Mesodermal cell (in vitro differentiated cells): ENCODE measurements around the gene SLC26A11.

Source experiments
- H3K27ac ChIP-seq: 2 replicates; pipeline ENCODE4 v1.7.0; 2013; ENCODE audit warnings: mild to moderate bottlenecking, low read depth, low read length, moderate library complexity; ENCODE audit not compliant: severe bottlenecking
- H3K36me3 ChIP-seq: 2 replicates; pipeline ENCODE4 v1.7.1; 2013; ENCODE audit warnings: mild to moderate bottlenecking, low read length, moderate library complexity; ENCODE audit not compliant: control insufficient read depth, insufficient read depth
- H3K4me1 ChIP-seq: one replicate; pipeline ENCODE4 v1.7.1; 2013; ENCODE audit warnings: mild to moderate bottlenecking, low read length; ENCODE audit not compliant: insufficient read depth, control insufficient read depth, poor library complexity, severe bottlenecking
- H3K4me3 ChIP-seq: 2 replicates; pipeline ENCODE4 v1.7.0; 2013; ENCODE audit warnings: low read length, control low read depth, mild to moderate bottlenecking; ENCODE audit not compliant: insufficient read depth, poor library complexity, severe bottlenecking; ENCODE audit errors: extremely low read depth
- H3K9me3 ChIP-seq: 2 replicates; pipeline ENCODE4 v1.7.1; 2013; ENCODE audit warnings: mild to moderate bottlenecking, low read length, moderate library complexity; ENCODE audit not compliant: control insufficient read depth
- WGBS, 2 experiments: methylation state at CpG; one replicate each; pipeline ENCODE4 v1.1.5; 2013; ENCODE audit warnings: missing lambda C conversion rate in 2 of 2; ENCODE audit not compliant: insufficient coverage in 2 of 2; 5-methylcytosine and 5-hydroxymethylcytosine counted together

The SLC26A11 gene

DNA sequence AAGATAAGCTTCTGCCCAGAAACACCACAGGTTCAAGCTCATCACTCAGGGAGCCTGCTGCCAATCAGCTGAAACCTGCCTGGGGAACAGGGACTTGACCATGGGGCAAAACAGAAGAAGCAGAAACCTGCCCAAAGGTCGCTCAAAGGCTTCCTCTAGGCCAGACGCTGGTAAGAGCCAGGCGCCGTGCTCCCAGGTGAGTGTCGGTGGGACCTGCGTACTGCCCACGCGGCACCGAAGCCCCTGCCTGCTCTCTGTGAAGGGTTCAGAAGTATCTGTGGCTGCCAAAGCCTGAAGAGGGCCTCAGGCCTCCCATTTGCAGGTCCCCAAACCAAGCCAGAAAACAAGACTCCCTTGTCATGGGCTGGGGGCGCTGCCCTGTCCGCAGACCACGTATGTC lies 10.5 kb upstream of the SLC26A11 start:
- WGBS, 2 experiments, result 86 to 94% methylated on average over 12 of the region's 12 CpGs
- Histone ChIP-seq H3K36me3 (peaks cover 53% of the 10 kb centered on the region), H3K4me3 (no peak overlapping the region), H3K27ac (no peak overlapping the region), H3K9me3 (no peaks in the 10 kb centered on the region), H3K4me1 (no peaks in the 10 kb centered on the region)

DNA sequence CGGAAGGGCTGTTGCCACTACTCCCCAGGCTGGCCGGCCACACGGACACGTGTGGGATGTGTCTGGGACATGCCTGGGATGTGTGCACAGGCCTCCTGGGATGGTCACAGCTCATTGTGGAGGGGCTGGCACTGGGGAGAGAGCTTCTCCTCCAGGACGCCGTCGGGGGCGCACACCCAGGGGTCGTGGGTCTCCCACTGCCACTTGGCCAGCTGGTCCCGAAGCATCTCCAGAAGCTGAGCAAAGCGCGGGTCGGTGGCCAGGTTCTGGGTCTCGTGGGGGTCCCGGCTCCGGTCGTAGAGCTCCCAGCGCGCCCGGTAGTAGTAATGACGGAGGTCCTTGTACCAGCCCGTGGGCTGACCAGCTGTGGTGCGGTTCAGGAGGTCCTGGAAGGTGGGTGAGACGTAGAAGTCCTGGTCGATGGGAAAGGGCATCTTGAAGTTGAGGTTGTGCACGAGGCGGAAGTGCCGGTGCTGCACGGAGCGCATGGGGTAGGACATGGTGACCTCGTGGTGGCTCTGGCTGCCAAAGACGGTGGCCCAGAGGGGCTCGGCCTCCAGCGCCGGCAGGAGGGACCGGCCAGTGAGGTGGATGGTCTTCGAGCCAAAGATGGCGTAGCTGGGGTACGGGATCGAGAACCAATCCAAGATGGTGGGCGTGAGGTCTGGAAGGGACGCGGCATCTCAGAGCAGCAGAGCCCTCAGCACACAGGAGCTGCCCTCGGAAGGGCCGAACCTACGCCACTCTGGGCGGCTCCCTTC lies 9.7 kb upstream of the SLC26A11 start:
- WGBS, 2 experiments, result 96% methylated on average over 41 to 47 of the region's 47 CpGs
- H3K27ac ChIP-seq, result no peak overlapping the region
- H3K36me3 ChIP-seq, result peaks cover 60% of the 10 kb centered on the region
- H3K9me3 ChIP-seq, result no peaks in the 10 kb centered on the region
- no peak overlapping the region for H3K4me3 ChIP-seq
- no peaks in the 10 kb centered on the region for H3K4me1 ChIP-seq

DNA sequence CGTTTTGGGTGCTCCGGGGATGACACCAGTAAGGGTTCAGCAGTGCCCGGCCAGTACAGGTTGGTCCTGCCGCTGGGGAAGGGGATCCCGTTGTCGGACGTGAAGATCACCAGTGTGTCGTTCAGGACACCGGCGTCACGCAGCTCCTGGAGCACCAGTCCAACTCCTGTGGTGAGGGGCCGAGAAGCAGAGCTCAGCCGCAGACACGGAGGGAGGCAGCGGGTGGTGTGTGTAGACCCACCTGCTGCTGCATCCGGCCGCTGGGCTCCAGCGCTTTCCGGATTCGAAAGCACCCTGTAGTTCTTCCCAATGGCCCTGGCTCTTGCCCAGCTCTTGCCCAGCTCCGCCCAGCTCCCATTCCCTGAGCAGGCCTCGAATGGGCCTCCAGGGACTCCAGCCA lies 8.1 kb upstream of the SLC26A11 start:
- no peak overlapping the region for H3K27ac ChIP-seq
- peaks cover 70% of the 10 kb centered on the region for H3K36me3 ChIP-seq
- 95 to 97% methylated on average over 17 to 22 of the region's 22 CpGs for WGBS, 2 experiments
- no peaks in the 10 kb centered on the region for H3K4me1 ChIP-seq
- no peak overlapping the region for H3K4me3 ChIP-seq
- no peaks in the 10 kb centered on the region for H3K9me3 ChIP-seq

DNA sequence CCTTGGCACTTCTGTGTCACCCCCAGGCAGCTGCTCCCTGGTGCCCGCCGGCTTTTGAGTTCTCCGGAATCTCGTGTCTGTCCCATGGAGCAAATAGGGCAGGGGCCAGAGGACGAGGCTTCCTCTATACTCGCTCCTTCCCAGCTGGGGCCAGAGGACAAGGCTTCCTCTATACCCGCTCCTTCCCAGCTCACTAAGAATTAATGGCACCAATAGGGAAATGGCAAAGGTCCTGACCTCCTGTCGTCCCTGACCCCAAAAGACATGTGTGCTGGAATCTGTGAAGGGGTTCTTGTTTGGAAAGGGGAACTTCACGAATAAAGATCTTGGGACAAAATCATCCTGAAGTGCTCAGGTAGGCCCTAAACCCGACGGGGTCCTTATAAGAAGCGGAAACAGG lies 7.7 kb upstream of the SLC26A11 start:
- Histone ChIP-seq H3K4me3 (no peak overlapping the region), H3K4me1 (no peaks in the 10 kb centered on the region), H3K9me3 (no peaks in the 10 kb centered on the region), H3K36me3 (peaks cover 72% of the 10 kb centered on the region), H3K27ac (no peak overlapping the region)
- 96 to 97% methylated on average over 11 of the region's 12 CpGs for WGBS, 2 experiments

GRCh38 chr17:80212962-80213642 lies 7.1 kb upstream of the SLC26A11 start:
- no peak overlapping the region for H3K27ac ChIP-seq
- H3K4me1 ChIP-seq, result no peaks in the 10 kb centered on the region
- H3K4me3 ChIP-seq, result no peak overlapping the region
- 95 to 97% methylated on average over 12 to 16 of the region's 19 CpGs for WGBS, 2 experiments
- H3K36me3 ChIP-seq, result peaks cover 69% of the 10 kb centered on the region
- H3K9me3 ChIP-seq, result no peaks in the 10 kb centered on the region

- H3K36me3 ChIP-seq, result peaks cover 64% of the 10 kb centered on the region
- WGBS, 2 experiments, result 97% methylated on average over 14 to 17 of the region's 17 CpGs
- H3K9me3 ChIP-seq, result no peaks in the 10 kb centered on the region
- no peaks in the 10 kb centered on the region for H3K4me1 ChIP-seq
- H3K27ac ChIP-seq, result no peak overlapping the region
- H3K4me3 ChIP-seq, result no peak overlapping the region
Measured at GRCh38 chr17:80213643-80213975, 6.6 kb upstream of the SLC26A11 start.

- no peak overlapping the region for H3K4me3 ChIP-seq
- H3K36me3 ChIP-seq, result peaks cover 58% of the 10 kb centered on the region
- 93 to 95% methylated on average over 41 to 47 of the region's 48 CpGs for WGBS, 2 experiments
- H3K4me1 ChIP-seq, result peaks cover 2% of the 10 kb centered on the region
- no peaks in the 10 kb centered on the region for H3K9me3 ChIP-seq
- no peak overlapping the region for H3K27ac ChIP-seq
Measured at GRCh38 chr17:80214012-80214877, 6.0 kb upstream of the SLC26A11 start.

DNA sequence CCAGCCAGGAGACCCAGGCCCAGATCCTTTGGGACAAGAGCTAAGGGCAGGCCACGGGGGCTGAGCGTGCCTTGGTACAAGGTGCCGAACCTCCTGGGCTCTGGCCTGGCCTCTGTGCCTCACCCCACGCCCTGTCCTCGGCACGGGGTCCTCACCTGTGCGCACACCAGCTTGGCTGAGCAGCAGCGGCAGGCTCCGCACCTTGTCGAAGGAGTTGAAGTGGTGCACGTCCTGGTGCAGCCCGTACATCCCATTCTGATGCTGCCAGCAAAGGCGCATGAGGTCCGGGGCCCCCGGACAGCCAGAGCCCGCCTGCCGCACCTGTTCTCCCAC lies 5.4 kb upstream of the SLC26A11 start:
- Histone ChIP-seq H3K9me3 (no peaks in the 10 kb centered on the region), H3K36me3 (peaks cover 55% of the 10 kb centered on the region), H3K4me1 (peaks cover 3% of the 10 kb centered on the region), H3K27ac (no peak overlapping the region), H3K4me3 (no peak overlapping the region)
- 93 to 94% methylated on average over 16 to 17 of the region's 17 CpGs for WGBS, 2 experiments

GRCh38 chr17:80216473-80217456 lies 3.5 kb upstream of the SLC26A11 start:
- no peaks in the 10 kb centered on the region for H3K9me3 ChIP-seq
- H3K4me1 ChIP-seq, result peaks cover 11% of the 10 kb centered on the region
- H3K27ac ChIP-seq, result no peak overlapping the region
- no peak overlapping the region for H3K4me3 ChIP-seq
- WGBS, 2 experiments, result 96 to 98% methylated on average over 31 to 37 of the region's 40 CpGs
- peaks cover 36% of the 10 kb centered on the region for H3K36me3 ChIP-seq
